Kidney tubule cell (primary cell): ENCODE results near the gene BIVM.

ENCODE experiments used
- DNase-seq: peaks from one replicate; pipeline ENCODE4 v3.0.0-alpha.2; 2018; ENCODE audit warnings: low spot score

Gene BIVM

DNA sequence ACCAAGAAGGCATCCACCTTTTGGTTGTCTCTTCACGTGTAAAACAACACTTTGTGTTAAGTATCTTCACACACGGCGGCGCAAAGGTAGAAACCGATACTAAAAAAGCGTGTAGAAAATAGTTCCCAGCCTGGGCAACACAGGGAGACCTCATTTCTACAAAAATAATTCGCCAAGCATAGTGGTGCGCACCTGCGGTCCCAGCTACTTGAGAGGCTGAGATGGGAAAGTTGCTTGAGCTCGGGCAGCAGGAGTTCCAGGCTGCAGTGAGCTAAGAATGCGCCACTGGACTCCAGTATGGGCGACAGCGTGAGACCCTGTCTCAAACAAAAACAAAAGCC, 46.3 kb downstream of the BIVM start:
- DNase-seq, result no peak

DNA sequence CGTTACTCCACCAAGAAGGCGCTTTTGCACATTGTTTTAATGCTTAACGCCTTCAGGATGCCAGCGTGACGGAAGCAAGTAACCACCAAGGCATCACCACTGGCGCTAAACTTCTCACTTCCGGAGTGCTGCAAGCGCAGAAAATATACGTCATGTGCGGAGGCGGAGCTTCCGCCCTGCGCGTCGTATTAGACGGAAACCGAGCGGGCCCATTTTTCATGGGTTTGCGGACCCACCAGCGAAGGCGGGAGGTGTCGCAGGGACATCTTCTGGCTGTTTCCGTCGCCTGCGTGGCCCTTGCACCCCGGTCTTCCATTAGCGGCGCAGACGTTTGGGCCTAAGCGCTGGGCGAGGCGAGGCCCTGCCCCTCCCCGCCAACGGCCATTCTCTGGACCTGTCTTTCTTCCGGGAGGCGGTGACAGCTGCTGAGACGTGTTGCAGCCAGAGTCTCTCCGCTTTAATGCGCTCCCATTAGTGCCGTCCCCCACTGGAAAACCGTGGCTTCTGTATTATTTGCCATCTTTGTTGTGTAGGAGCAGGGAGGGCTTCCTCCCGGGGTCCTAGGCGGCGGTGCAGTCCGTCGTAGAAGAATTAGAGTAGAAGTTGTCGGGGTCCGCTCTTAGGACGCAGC, 46.8 kb downstream of the BIVM start, which contains the start of gene ERCC5:
Gene ERCC5 (plus strand): TSS at position 403 of the 631 bp plus-strand sequence. CDS start 235 bp downstream, outside the sequence.
- peak; percentile 97 for DNase-seq

DNA sequence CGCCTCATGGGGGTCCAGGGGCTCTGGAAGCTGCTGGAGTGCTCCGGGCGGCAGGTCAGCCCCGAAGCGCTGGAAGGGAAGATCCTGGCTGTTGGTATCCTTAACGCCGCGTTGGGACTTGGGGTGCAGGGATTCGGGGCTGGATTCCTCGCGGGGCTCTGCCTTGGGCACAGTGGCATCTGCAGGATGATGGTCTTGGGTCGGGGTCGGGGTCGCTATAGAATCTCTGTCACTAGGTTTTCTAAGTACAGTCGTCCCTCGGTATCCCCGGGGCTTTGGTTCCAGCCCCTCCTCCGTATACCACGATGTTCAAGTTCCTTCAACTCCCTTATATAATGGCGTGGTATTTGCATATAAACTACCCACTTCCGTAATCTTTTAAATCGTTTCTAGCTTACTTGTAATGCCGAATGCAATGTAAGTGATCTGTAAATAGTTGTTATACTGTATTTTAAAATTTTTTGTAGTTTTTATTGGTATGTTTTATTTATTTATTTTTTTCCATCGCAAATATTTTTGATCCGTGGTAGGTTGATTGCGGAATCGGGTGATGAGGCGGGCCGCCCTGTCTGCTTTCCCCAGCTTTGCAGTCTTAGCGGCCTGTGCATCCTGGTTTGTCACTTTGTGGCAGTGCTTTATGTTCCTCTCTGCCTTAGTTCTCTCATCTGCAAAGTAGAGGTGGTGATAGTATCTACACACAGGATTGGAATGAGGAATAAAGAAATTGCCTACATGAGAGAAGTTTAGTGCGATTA, 47.5 kb downstream of the BIVM start:
- peak; percentile 62 for DNase-seq

DNA sequence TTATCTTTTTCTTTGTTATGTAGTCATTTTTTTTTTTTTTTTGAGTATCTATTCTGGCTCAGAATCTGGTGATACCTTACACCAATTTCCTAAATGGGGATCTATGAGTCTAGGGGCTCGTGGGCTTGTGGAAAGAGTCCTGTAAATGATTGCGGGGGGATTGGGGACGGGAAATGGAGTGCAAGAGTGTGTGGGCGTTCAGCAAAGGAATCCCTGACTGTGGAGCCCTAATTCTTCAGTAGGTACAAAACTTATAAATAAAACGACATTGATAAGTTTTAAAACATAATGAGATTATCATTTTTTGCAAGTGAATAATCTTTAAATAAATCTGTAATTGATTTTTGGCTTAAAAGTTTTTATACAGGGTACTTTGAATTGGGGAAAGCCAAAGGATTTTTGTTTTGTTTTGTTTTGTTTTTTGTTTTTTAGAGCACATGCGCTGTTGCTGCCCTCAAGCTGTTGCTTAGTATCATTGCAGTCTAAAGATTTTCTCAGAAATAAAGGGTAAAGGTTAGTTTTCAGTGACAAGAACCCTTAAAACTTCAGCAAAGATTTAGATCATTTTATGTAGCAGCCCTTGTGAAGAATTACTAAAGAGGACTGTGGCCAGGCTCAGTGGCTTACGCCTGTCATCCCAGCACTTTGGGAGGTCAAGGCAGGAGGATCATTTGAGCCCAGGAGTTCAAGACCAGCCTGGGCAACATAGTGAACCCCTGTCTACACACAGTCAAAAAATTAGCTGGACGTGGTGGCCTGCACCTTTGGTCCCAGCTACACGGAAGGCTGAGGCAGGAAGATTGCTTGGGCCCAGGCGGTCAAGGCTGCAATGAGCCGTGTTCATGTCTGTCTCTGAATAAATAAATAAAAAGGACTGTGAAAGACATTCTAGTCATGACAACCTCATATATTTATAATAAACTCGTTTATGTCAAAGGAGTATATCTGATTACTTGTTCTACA, 48.6 kb downstream of the BIVM start:
- DNase-seq, result peak; percentile 59

DNA sequence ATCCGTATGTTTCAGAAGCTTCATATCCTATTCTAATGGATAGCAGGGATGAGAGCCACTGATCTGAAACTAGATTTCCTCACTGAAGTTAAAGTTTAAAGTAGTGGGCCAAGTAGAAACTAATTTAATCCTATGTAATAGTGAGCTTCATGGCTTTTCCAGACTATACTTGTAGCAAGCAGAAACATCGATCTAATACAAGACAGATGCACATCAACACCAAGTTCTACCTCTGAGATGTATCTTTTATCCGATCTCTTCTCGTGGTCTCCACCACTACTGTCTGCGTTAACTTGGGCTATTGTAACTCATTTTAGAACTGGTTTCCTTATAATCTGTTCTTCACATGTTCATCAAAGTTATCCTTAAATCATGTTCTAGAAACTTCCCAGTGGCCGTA, 50.0 kb downstream of the BIVM start:
- DNase-seq, result no peak

DNA sequence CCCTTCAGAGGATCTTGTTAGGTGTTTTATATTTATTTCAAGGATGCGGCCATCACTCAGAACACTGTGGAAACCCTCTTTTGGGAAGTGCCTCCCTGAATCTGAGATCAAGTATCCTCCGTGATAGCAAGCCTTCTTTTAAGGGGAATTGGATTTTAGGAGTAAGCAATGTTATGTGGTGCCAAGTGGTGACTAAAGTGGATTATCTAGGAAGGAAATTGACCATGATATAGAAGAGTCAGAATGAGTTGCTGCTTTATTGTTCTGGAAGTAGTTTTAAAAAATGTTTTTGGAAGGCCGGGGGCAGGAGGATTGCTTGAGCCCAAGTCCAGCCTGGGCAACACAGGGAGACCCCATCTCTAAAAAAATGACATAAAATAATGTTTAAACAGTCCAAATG, 53.6 kb downstream of the BIVM start:
- no peak for DNase-seq

DNA sequence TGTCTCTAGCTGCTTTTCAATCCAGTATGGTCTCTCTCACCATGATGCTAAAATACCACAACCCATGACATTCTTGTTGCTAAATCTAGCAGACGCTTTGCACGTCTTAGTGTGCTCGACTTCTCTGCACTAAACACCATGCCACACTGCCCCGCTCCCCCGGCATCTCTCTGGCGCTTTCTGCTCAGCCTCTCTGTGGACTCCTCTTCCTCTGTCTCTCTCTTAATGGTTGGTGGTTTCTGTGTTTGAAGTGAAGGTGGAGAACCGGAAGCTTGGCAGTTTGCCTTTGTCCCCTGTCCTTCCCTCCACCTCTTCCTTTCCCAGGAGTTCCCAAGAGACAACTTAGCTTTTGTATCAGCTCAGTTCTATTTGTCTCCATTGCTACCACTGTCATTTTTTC, 55.8 kb downstream of the BIVM start:
- DNase-seq, result no peak

DNA sequence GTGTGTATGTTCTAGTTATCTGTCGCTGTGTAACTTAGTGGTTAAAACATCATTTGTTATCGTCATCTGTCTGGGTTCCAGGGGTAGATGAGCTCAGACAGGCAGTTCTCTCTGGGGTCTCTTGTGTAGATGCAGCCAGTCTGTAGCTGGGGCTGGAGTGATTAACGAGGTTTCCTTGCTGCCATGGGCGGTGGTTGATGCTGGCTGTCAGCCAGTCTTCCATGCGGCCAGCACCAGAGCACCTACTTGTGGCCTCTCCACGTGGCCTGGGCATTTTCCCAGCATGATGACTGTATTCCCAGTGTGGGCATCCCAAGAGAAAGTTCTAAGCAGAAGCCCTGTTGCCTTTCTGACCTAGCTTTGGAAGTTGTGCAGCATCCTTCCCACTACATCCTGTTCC, 57.6 kb downstream of the BIVM start:
- peak; percentile 59 for DNase-seq

- no peak for DNase-seq
Measured at GRCh38 chr13:102862624-102863210, 63.8 kb downstream of the BIVM start.

- DNase-seq, result no peak
Measured at GRCh38 chr13:102863590-102863989, 64.7 kb downstream of the BIVM start.

GRCh38 chr13:102868366-102868936, 69.5 kb downstream of the BIVM start:
- no peak for DNase-seq

DNA sequence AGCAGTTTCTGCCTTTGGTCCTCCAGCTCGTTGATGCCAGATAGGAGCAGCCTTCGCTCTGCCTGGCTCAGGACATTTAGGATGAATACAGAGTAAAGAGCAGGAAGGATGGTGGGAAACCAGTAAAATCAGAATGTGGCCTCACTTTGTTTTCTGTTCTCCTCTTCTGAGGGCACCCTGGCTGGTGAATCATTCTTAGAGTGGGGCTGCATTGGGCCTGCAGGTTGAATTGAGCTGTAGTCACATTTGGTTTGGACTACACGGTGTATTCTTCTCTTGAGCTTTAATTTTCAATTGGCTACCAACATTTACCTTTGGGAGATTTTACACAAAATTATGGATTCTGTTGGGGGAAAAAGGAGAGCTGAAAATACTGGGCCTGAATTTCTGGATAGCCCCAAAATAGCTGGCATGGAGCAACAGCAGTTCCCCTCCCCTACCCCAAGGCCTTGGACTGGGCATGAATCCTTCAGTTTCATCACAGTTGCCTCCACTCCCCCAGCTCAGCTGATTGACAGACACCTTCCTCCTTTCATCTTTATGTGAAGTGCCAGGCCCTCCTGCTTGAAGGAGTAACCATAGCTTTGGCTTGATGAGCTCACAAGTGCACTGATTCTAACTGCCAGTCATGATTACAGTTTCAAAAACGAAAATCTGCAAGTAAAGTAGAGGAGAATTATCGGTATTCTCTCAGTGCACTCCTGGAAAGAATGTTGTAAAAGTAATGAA, 71.2 kb downstream of the BIVM start:
- no peak for DNase-seq

DNA sequence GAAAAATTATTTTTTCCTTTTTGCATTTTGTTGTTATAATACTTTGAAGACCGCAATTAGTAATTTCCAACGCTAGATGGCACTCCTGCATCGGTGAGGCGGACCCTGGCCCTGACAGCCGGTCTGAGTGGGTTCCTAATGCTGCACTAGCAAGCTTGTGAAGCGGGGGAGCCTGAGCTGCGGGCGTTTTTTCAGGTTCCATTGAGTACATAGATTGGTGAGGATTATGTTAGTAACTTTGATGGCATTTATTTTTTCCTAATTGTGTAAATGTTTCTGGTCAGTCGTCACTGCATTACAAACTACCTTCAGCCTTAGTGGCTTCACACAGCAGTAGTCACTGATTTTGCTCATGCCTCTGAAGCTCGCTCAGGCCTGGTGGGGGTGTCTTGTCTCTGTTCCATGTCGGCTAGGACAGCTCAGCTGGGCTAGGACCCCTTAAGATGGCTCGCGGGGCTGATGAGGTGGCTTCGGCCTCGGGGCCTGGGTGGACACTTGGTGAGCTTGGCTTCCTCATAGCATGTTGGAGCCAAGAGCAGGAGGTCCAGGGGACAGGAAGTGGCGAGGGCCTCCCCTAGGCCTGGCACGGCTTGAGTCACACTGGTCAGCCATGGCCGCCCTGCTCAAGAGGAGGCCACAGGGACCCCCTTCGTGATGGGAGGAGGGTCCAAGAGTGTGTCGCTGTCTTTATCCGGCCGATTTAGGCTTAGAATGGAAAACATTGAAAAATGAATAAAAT, 71.9 kb downstream of the BIVM start:
- DNase-seq, result peak; percentile 69

DNA sequence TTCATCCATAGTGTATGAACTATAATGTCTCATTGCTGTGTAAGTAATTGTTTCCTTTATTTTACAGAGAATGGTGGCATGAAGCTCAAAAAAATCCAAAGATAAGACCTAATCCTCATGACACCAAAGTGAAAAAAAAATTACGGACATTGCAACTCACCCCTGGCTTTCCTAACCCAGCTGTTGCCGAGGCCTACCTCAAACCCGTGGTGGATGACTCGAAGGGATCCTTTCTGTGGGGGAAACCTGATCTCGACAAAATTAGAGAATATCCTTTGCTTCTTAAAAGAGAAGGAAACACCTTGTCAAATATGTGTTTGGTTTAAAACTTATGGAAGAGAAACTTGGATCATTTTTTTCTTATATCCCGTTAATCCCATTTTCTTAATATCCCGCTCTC, 73.2 kb downstream of the BIVM start:
- no peak for DNase-seq

DNA sequence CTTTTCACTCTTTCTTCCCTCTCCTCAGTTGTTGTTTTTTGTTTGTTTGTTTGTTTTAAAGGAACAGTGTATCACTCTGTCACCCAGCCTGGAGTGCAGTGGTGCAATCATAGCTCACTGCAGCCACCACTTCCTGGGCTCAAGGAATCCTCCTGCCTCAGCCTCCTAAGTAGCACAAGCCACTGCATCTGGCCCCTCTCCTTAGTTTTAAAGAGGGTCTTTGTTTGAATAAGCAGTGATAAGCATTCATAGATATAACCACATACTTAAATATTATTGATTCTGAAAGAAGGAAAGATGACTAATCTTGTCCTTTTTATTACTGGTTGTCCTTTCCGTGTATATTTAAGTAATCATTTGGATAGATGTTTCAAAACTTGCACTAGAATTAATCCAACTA, 73.6 kb downstream of the BIVM start:
- no peak for DNase-seq

GRCh38 chr13:102873653-102874052, 74.7 kb downstream of the BIVM start:
- DNase-seq, result no peak

- DNase-seq, result no peak
Measured at GRCh38 chr13:102875256-102875655, 76.3 kb downstream of the BIVM start.

DNA sequence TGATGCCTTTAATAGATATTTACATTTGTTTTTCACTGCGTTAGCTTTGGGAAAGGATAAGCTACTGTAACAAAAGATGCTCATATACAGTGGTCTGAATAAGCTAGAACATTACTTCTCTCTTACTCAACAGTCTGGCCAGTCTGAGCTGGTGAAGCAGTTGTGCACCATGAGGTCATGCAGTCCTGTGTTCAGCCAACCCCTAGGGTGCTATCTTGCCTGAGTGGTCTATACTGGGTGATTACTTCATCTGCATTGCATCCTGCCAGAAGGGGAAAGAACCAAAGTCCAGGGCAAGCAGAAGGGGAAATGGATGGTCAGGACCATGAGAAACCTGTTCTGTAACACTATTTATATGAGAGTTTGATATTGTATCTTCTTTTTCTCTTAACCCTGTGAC, 78.4 kb downstream of the BIVM start:
- DNase-seq, result peak; percentile 75

GRCh38 chr13:102878481-102878880, 79.6 kb downstream of the BIVM start:
- peak; percentile 19 for DNase-seq

DNA sequence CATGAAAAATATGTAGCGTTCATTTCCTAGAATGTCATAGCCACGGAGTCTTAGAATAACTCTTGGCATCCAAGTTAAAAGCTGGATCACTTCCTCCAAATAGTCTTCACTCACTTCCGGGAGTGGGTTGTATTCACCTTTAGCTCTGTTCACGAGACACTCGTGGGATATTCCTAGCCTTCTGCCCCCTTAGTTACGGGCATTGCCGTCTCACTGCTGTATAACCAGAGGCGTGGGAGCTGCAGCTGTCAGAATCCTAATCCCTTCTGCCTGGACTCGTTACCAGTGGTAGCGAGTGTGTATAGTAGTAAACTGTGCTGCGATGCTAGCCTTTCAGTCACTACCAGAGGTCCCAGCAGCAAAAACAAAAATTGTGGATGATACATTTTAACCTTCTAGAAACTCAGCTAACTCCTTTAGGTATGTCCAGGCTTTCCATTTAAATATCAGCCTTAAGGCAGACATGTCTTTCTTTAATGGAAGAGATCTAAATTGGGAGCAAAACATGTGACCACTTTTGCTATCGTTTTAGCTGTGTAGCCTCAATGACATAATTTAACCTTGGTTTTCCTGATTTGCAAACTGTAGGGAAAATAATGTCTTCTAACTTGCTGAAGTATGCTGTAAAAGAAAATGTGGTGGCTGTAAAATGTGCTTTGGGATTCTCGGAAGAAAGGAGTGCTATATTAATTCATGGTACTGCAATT, 81.0 kb downstream of the BIVM start:
- DNase-seq, result no peak
